HepG2 (cell line): ENCODE data around the gene AGPAT2. TPM values are rescaled to one million over a fixed set of nuclear protein-coding genes. Genes with fewer than 3 reads are reported as not detected.
A peak's percentile ranks its signal among the peaks of the same experiment; 100 is the strongest.

Experiments
- ATAC-seq: fragments of 200-7000 bp; cut with Tn5 transposase; 3 replicates; pipeline ENCODE4 v1.9.1; 2020; ENCODE audit warnings: mild to moderate bottlenecking, moderate library complexity
- BruUV-seq: library from RNA; stranded (reverse); fragments of 400-500 nt; replicated peaks from 2 replicates; lab custom pipeline; 2021; lab: Mats Ljungman, UMichigan
- CTCF ChIA-PET: fragments of 300-600 bp; formaldehyde crosslinking; extraction: SDS; loops from one replicate; lab custom pipeline; 2021; ENCODE audit warnings: low total read pairs, inconsistent platforms, low intra/inter-chr PET ratio; lab: Yijun Ruan, JAX
- POLR2A ChIA-PET: fragments of 350-600 bp; sonication (Branson Sonifier 250); formaldehyde crosslinking; loops from one replicate; lab custom pipeline; 2020; ENCODE audit warnings: antibody characterized with exemption, inconsistent platforms; lab: Yijun Ruan, JAX
- DNase-seq: peaks from one replicate; pipeline ENCODE4 v3.0.0-alpha.2; 2015; ENCODE audit warnings: low spot score
- FAIRE-seq: peaks from 3 replicates; lab custom pipeline; 2011; peaks lifted over from hg19 to GRCh38; lab: Jason Lieb, UNC
- H2AFZ ChIP-seq: one replicate; pipeline ENCODE4 v1.6.1; 2011; ENCODE audit warnings: low read length, inconsistent platforms
- H3K27ac ChIP-seq: fragments of 300-600 bp; 3 replicates; pipeline ENCODE4 v1.8.0; 2011; ENCODE audit warnings: mixed run types, mild to moderate bottlenecking, mixed read lengths, low read length, inconsistent platforms; ENCODE audit not compliant: insufficient read depth; ENCODE audit errors: extremely low read length
- H3K27me3 ChIP-seq, 2 experiments: fragments of 200-600 bp in 1 of 2; 2 replicates in 1 of 2; 3 replicates in 1 of 2; pipeline versions ENCODE4 v1.6.0 to v1.8.0; 2011; ENCODE audit warnings: low read length in 2 of 2, mild to moderate bottlenecking in 2 of 2, moderate library complexity in 2 of 2, inconsistent platforms in 1 of 2; ENCODE audit not compliant: insufficient read depth in 2 of 2, control insufficient read depth in 1 of 2
- H3K36me3 ChIP-seq, 2 experiments: fragments of 200-600 bp in 1 of 2; replicated peaks in 1 of 2; 2 replicates in 1 of 2; 3 replicates in 1 of 2; pipeline versions ENCODE4 v1.5.1 to v1.8.0; 2011; ENCODE audit warnings: low read length in 2 of 2, inconsistent platforms in 1 of 2; ENCODE audit not compliant: insufficient read depth in 2 of 2, control insufficient read depth in 1 of 2
- H3K4me1 ChIP-seq: 2 replicates; pipeline ENCODE4 v1.5.1; 2012; ENCODE audit warnings: low read length, inconsistent platforms; ENCODE audit not compliant: insufficient read depth
- H3K4me2 ChIP-seq: 2 replicates; pipeline ENCODE4 v1.6.0; 2011; ENCODE audit warnings: low read depth, low read length, inconsistent platforms
- H3K4me3 ChIP-seq, 3 experiments: fragments of 200-600 bp in 1 of 3; sonication (generic), shearing (Covaris generic) in 1 of 3; replicated peaks in 1 of 3; 2 replicates each; pipeline ENCODE4 v1.5.1; 2011 to 2016; ENCODE audit warnings: low read length in 3 of 3, inconsistent platforms in 2 of 3, low read depth in 2 of 3, mild to moderate bottlenecking in 2 of 3, control low read depth in 1 of 3, mixed read lengths in 1 of 3; ENCODE audit not compliant: insufficient read depth in 1 of 3
- H3K79me2 ChIP-seq: one replicate; pipeline ENCODE4 v1.6.1; 2011; ENCODE audit warnings: low read length, inconsistent platforms; ENCODE audit not compliant: insufficient read depth
- H3K9ac ChIP-seq: 2 replicates; pipeline ENCODE4 v1.6.0; 2011; ENCODE audit warnings: mild to moderate bottlenecking, low read depth, low read length, inconsistent platforms; ENCODE audit not compliant: insufficient read depth
- H3K9me3 ChIP-seq: 2 replicates; pipeline ENCODE4 v1.5.1; 2012; ENCODE audit warnings: mild to moderate bottlenecking, low read length
- H4K20me1 ChIP-seq: 2 replicates; pipeline ENCODE4 v1.6.0; 2011; ENCODE audit warnings: inconsistent platforms, mild to moderate bottlenecking, low read length, moderate library complexity; ENCODE audit not compliant: insufficient read depth
- CSRNP1 ChIP-seq: sonication (generic); formaldehyde crosslinking; IDR thresholded peaks from 2 replicates; pipeline ENCODE4 v1.8.1; 2023; ENCODE audit warnings: mild to moderate bottlenecking, missing genetic modification reagents
- KLF9 ChIP-seq: IDR thresholded peaks from 2 replicates; pipeline ENCODE4 v1.6.1; 2016; ENCODE audit warnings: low read depth
- MED1 ChIP-seq: sonication (generic); formaldehyde crosslinking; IDR thresholded peaks from 2 replicates; pipeline ENCODE4 v1.4.0; 2020; ENCODE audit warnings: missing genetic modification reagents
- MIXL1 ChIP-seq: IDR thresholded peaks from 2 replicates; pipeline ENCODE4 v1.6.1; 2016
- ZBTB49 ChIP-seq: sonication (generic); formaldehyde crosslinking; IDR thresholded peaks from 2 replicates; pipeline ENCODE4 v1.4.0; 2020; ENCODE audit warnings: missing genetic modification reagents, borderline replicate concordance
- ZFAT ChIP-seq: sonication (generic); formaldehyde crosslinking; conservative IDR thresholded peaks from 2 replicates; pipeline ENCODE4 v1.8.1; 2023; ENCODE audit warnings: missing genetic modification reagents, inconsistent platforms
- ZNF816 ChIP-seq: sonication (generic); formaldehyde crosslinking; IDR thresholded peaks from 2 replicates; pipeline ENCODE4 v1.8.0; 2022; ENCODE audit warnings: missing genetic modification reagents, mild to moderate bottlenecking, borderline replicate concordance
- WGBS: methylation state at CpG from one replicate; pipeline ENCODE4 v1.1.6; 2017; ENCODE audit warnings: low lambda C conversion rate; 5-methylcytosine and 5-hydroxymethylcytosine counted together
- in situ Hi-C: cut with HindIII; loops from 2 replicates; pipeline ENCODE4 v1.10.0; 2017; ENCODE audit warnings: low pct_unique_long_range_greater_than_20kb; ENCODE audit not compliant: extremely low pct_ligation_motif_present
- intact Hi-C: fragments of 100-400 bp; cut with micrococcal nuclease; formaldehyde crosslinking; loops from one replicate; pipeline ENCODE4 v1.10.0; 2022; ENCODE audit not compliant: unreplicated experiment
- polyA plus RNA-seq, 8 experiments: library from polyadenylated mRNA; depleted of rRNA in 3 of 8; stranded (reverse) in 7 of 8; unstranded in 1 of 8; fragments of >200 nt; fragmentation: Illumina TruSeq in 4 of 8; extraction: Trizol in 4 of 8; gene quantifications; 2 replicates each; pipeline versions ENCODE4 v1.2.1 to v1.2.3, GENCODE V29; 2011 to 2016; ENCODE audit warnings: low read depth in 4 of 8, missing spikeins in 1 of 8, mixed read lengths in 1 of 8; ENCODE audit not compliant: insufficient read depth in 1 of 8
- total RNA-seq, 5 experiments: library from RNA; depleted of rRNA; stranded (reverse); fragments of >200 nt; fragmentation: Illumina TruSeq; extraction: Trizol; gene quantifications; 2 replicates each; pipeline ENCODE4 v1.2.3, GENCODE V29; 2016; ENCODE audit warnings: low read depth in 1 of 5

Gene AGPAT2
- total and polyA plus RNA-seq, 2 of the 13 experiments (the other 11 are each of a cell fraction or from before 2014, with no cell fraction given) = 3.9 to 25.8 TPM

GRCh38 chr9:136733611-136734010, 46.4 kb upstream of the AGPAT2 start:
- Histone ChIP-seq H3K36me3 (no peaks in the 10 kb centered on the region), H3K4me1 (peaks cover 25% of the 10 kb centered on the region), H2AFZ (no peak overlapping the region), H3K9me3 (no peaks in the 10 kb centered on the region), H3K4me2 (no peak overlapping the region), H3K27me3 (peaks cover 3 to 27% of the 10 kb centered on the region in 2 experiments; a peak in 3 of 5 replicates), H3K27ac (no peak overlapping the region), H3K9ac (no peak overlapping the region), H4K20me1 (no peaks in the 10 kb centered on the region; the same call in 1 of the 2 replicates), H3K4me3 (no peak overlapping the region), H3K79me2 (peaks cover 8% of the 10 kb centered on the region)
- no TSS peak for BruUV-seq
- ChIA-PET CTCF (no interaction called here), POLR2A (no interaction called here)
- intact Hi-C loops (no loop called here), in situ Hi-C loops (no loop called here)
- ATAC-seq = peak; percentile 9; the same call in 1 of the 3 replicates
- TF ChIP-seq CSRNP1 (CRISPR knock-in tag) = no peak
- no peak for TF ChIP-seq KLF9
- no peak for TF ChIP-seq ZFAT
- no peak for TF ChIP-seq ZNF816
- TF ChIP-seq ZBTB49 (CRISPR knock-in tag) = no peak
- TF ChIP-seq MIXL1 (CRISPR knock-in tag) = no peak
- TF ChIP-seq MED1 = no peak
- DNase-seq = no peak
- no peak for FAIRE-seq
- WGBS = 61% methylated on average over 7 of the region's 12 CpGs
